ENCODE measurements around the gene RFX3.

- TF ChIP-seq EZH2 (IDR thresholded peaks at IDR 0.05; ENCODE audit: borderline replicate concordance, low read length): no peak
- no peak for TF ChIP-seq CTCF (IDR thresholded peaks at IDR 0.05; ENCODE audit: low read length)
These were observed 225.9 kb downstream of the RFX3 start for GRCh38 chr9:3299872-3300271.

Measured in OCI-LY1 (cell line).